Activated T-helper 1 cell treated with anti-CD3 and anti-CD28 coated beads, Interleukin-12 subunit alpha, Interleukin-12 subunit beta, Interleukin-2, Interleukin-4 antibody, amounts not matched to agents 30 ng/mL and 10 ng/mL and 1 ng/mL, durations not matched to agents 14 hours and 24 hours and 36 hours (primary cell): ENCODE results near the gene ARG2. TPM values are rescaled to one million over a fixed set of nuclear protein-coding genes. Genes with fewer than 3 reads are reported as not detected.

Experiments used
- DNase-seq: peaks from one replicate; pipeline ENCODE4 v3.0.0; 2021; ENCODE audit warnings: low spot score
- H3K27ac Mint-ChIP-seq: one replicate; pipeline ENCODE4 v1.8.0; 2021; ENCODE audit warnings: mild to moderate bottlenecking, mixed read lengths
- H3K27me3 Mint-ChIP-seq: one replicate; pipeline ENCODE4 v1.8.0; 2022; ENCODE audit warnings: mild to moderate bottlenecking, moderate library complexity, mixed read lengths; ENCODE audit not compliant: insufficient read depth
- H3K36me3 Mint-ChIP-seq: one replicate; pipeline ENCODE4 v1.8.0; 2021; ENCODE audit warnings: low read depth, mixed read lengths
- H3K4me1 Mint-ChIP-seq: one replicate; pipeline ENCODE4 v1.8.0; 2021; ENCODE audit warnings: low read depth, mixed read lengths
- H3K4me3 Mint-ChIP-seq: one replicate; pipeline ENCODE4 v1.8.0; 2021; ENCODE audit warnings: mild to moderate bottlenecking, moderate library complexity, mixed read lengths
- H3K9me3 Mint-ChIP-seq: one replicate; pipeline ENCODE4 v1.8.0; 2021; ENCODE audit warnings: mixed read lengths
- intact Hi-C: fragments of 100-400 bp; cut with micrococcal nuclease; formaldehyde crosslinking; loops from one replicate; pipeline ENCODE4 v1.15.1; 2024
- total RNA-seq: library from RNA; stranded (reverse); gene quantifications from 2 replicates; pipeline ENCODE4 v1.2.3, GENCODE V29; 2022

ARG2 gene
- total RNA-seq, 1 donor from 2014 or later: 5.2 TPM

- no peak overlapping the region for H3K4me3 Mint-ChIP-seq
- H3K36me3 Mint-ChIP-seq: peaks cover 3% of the 10 kb centered on the region
- intact Hi-C loops: no loop called here
- peaks cover 8% of the 10 kb centered on the region for H3K4me1 Mint-ChIP-seq
- no peaks in the 10 kb centered on the region for H3K9me3 Mint-ChIP-seq
- no peak overlapping the region for H3K27ac Mint-ChIP-seq
- no peak for DNase-seq
- no peaks in the 10 kb centered on the region for H3K27me3 Mint-ChIP-seq
These were observed 7.8 kb downstream of the ARG2 start for GRCh38 chr14:67627519-67627918.

GRCh38 chr14:67630186-67630585, 10.5 kb downstream of the ARG2 start:
- no peaks in the 10 kb centered on the region for H3K9me3 Mint-ChIP-seq
- no peaks in the 10 kb centered on the region for H3K27me3 Mint-ChIP-seq
- intact Hi-C loops: no loop called here

GRCh38 chr14:67630938-67631337, 11.2 kb downstream of the ARG2 start:
- Mint-ChIP-seq H3K27me3 (no peaks in the 10 kb centered on the region), H3K27ac (no peak overlapping the region), H3K4me1 (no peaks in the 10 kb centered on the region), H3K4me3 (no peak overlapping the region), H3K9me3 (no peaks in the 10 kb centered on the region), H3K36me3 (no peaks in the 10 kb centered on the region)
- intact Hi-C loops: no loop called here
- no peak for DNase-seq

More at GRCh38 chr14:67630186-67630585, 10.5 kb downstream of the ARG2 start:
- no peak for DNase-seq
- H3K27ac Mint-ChIP-seq: no peak overlapping the region
- no peaks in the 10 kb centered on the region for H3K36me3 Mint-ChIP-seq
- H3K4me1 Mint-ChIP-seq: no peaks in the 10 kb centered on the region
- no peak overlapping the region for H3K4me3 Mint-ChIP-seq

GRCh38 chr14:67633451-67634147, 13.9 kb downstream of the ARG2 start:
- DNase-seq: no peak
- Mint-ChIP-seq H3K4me1 (peaks cover 6% of the 10 kb centered on the region), H3K27ac (no peak overlapping the region), H3K4me3 (no peak overlapping the region), H3K9me3 (no peaks in the 10 kb centered on the region), H3K36me3 (no peaks in the 10 kb centered on the region), H3K27me3 (no peaks in the 10 kb centered on the region)
- intact Hi-C loops: no loop called here

GRCh38 chr14:67636361-67636919, 16.7 kb downstream of the ARG2 start:
- H3K4me1 Mint-ChIP-seq: peaks cover 6% of the 10 kb centered on the region
- H3K9me3 Mint-ChIP-seq: no peaks in the 10 kb centered on the region
- no peak for DNase-seq
- no peaks in the 10 kb centered on the region for H3K27me3 Mint-ChIP-seq
- intact Hi-C loops: no loop called here
- H3K36me3 Mint-ChIP-seq: peaks cover 2% of the 10 kb centered on the region
- no peak overlapping the region for H3K4me3 Mint-ChIP-seq
- no peak overlapping the region for H3K27ac Mint-ChIP-seq

- Mint-ChIP-seq H3K36me3 (peaks cover 2% of the 10 kb centered on the region), H3K4me3 (no peak overlapping the region), H3K27me3 (no peaks in the 10 kb centered on the region), H3K4me1 (peaks cover 12% of the 10 kb centered on the region), H3K9me3 (no peaks in the 10 kb centered on the region), H3K27ac (no peak overlapping the region)
- no peak for DNase-seq
- intact Hi-C loops: no loop called here
These were observed 18.9 kb downstream of the ARG2 start for GRCh38 chr14:67638642-67639041.

- H3K9me3 Mint-ChIP-seq: no peaks in the 10 kb centered on the region
- H3K27ac Mint-ChIP-seq: no peak overlapping the region
- H3K4me3 Mint-ChIP-seq: no peak overlapping the region
- H3K36me3 Mint-ChIP-seq: peaks cover 10% of the 10 kb centered on the region
- intact Hi-C loops: no loop called here
- no peaks in the 10 kb centered on the region for H3K27me3 Mint-ChIP-seq
- H3K4me1 Mint-ChIP-seq: peaks cover 15% of the 10 kb centered on the region
- no peak for DNase-seq
These were observed 21.8 kb downstream of the ARG2 start for GRCh38 chr14:67641480-67641879.

GRCh38 chr14:67641902-67642749, 22.4 kb downstream of the ARG2 start:
- intact Hi-C loops: no loop called here
- DNase-seq: no peak
- Mint-ChIP-seq H3K4me3 (no peak overlapping the region), H3K4me1 (peaks cover 14% of the 10 kb centered on the region), H3K27ac (no peak overlapping the region), H3K27me3 (no peaks in the 10 kb centered on the region), H3K36me3 (peaks cover 14% of the 10 kb centered on the region), H3K9me3 (no peaks in the 10 kb centered on the region)

GRCh38 chr14:67643713-67644112, 24.0 kb downstream of the ARG2 start:
- H3K4me1 Mint-ChIP-seq: peaks cover 14% of the 10 kb centered on the region
- H3K36me3 Mint-ChIP-seq: peaks cover 17% of the 10 kb centered on the region
- no peaks in the 10 kb centered on the region for H3K9me3 Mint-ChIP-seq
- intact Hi-C loops: no loop called here
- no peaks in the 10 kb centered on the region for H3K27me3 Mint-ChIP-seq
- DNase-seq: no peak
- no peak overlapping the region for H3K27ac Mint-ChIP-seq
- no peak overlapping the region for H3K4me3 Mint-ChIP-seq

GRCh38 chr14:67644428-67644827, 24.7 kb downstream of the ARG2 start:
- H3K4me3 Mint-ChIP-seq: no peak overlapping the region
- H3K27ac Mint-ChIP-seq: peak overlapping the region; percentile 2
- peaks cover 14% of the 10 kb centered on the region for H3K4me1 Mint-ChIP-seq
- peaks cover 22% of the 10 kb centered on the region for H3K36me3 Mint-ChIP-seq
- intact Hi-C loops: no loop called here
- H3K9me3 Mint-ChIP-seq: no peaks in the 10 kb centered on the region
- no peak for DNase-seq
- no peaks in the 10 kb centered on the region for H3K27me3 Mint-ChIP-seq

GRCh38 chr14:67645414-67645813, 25.7 kb downstream of the ARG2 start:
- no peak overlapping the region for H3K4me3 Mint-ChIP-seq
- H3K27me3 Mint-ChIP-seq: no peaks in the 10 kb centered on the region
- no peak for DNase-seq
- no peak overlapping the region for H3K27ac Mint-ChIP-seq
- H3K36me3 Mint-ChIP-seq: peaks cover 27% of the 10 kb centered on the region
- peaks cover 14% of the 10 kb centered on the region for H3K4me1 Mint-ChIP-seq
- intact Hi-C loops: no loop called here
- H3K9me3 Mint-ChIP-seq: no peaks in the 10 kb centered on the region

GRCh38 chr14:67646131-67646530, 26.4 kb downstream of the ARG2 start:
- H3K4me3 Mint-ChIP-seq: no peak overlapping the region
- DNase-seq: no peak
- no peaks in the 10 kb centered on the region for H3K9me3 Mint-ChIP-seq
- H3K4me1 Mint-ChIP-seq: peaks cover 14% of the 10 kb centered on the region
- no peaks in the 10 kb centered on the region for H3K27me3 Mint-ChIP-seq
- H3K27ac Mint-ChIP-seq: no peak overlapping the region
- H3K36me3 Mint-ChIP-seq: peaks cover 32% of the 10 kb centered on the region
- intact Hi-C loops: no loop called here

- H3K27ac Mint-ChIP-seq: no peak overlapping the region
- no peak overlapping the region for H3K4me3 Mint-ChIP-seq
- no peaks in the 10 kb centered on the region for H3K9me3 Mint-ChIP-seq
- no peaks in the 10 kb centered on the region for H3K4me1 Mint-ChIP-seq
- no peaks in the 10 kb centered on the region for H3K27me3 Mint-ChIP-seq
- no peak for DNase-seq
- H3K36me3 Mint-ChIP-seq: peaks cover 43% of the 10 kb centered on the region
- intact Hi-C loops: no loop called here
These were observed 30.4 kb downstream of the ARG2 start for GRCh38 chr14:67650151-67650550.
